H9 (cell line): ENCODE results near the gene ALPG. TPM values are rescaled to one million over a fixed set of nuclear protein-coding genes. Genes with fewer than 3 reads are reported as not detected.

Source experiments
- DNase-seq: peaks from one replicate; pipeline ENCODE4 v3.0.0-alpha.2; 2017
- H2AFZ ChIP-seq: one replicate; pipeline ENCODE4 v1.6.1; 2013; ENCODE audit warnings: mild to moderate bottlenecking, low read length, control low read depth, moderate library complexity
- H2AK5ac ChIP-seq: 2 replicates; pipeline ENCODE4 v1.6.1; 2013; ENCODE audit warnings: low read length, control low read depth, mixed read lengths; ENCODE audit not compliant: insufficient read length
- H2BK120ac ChIP-seq: one replicate; pipeline ENCODE4 v1.6.1; 2013; ENCODE audit warnings: low read depth, mild to moderate bottlenecking, low read length, control low read depth, inconsistent platforms; ENCODE audit not compliant: poor library complexity, severe bottlenecking
- H2BK12ac ChIP-seq: 2 replicates; pipeline ENCODE4 v1.6.1; 2013; ENCODE audit warnings: low read length, control low read depth, mixed read lengths, low read depth; ENCODE audit not compliant: insufficient read length
- H2BK15ac ChIP-seq: 2 replicates; pipeline ENCODE4 v1.6.1; 2013; ENCODE audit warnings: low read depth, low read length, control low read depth
- H2BK20ac ChIP-seq: one replicate; pipeline ENCODE4 v1.6.1; 2013; ENCODE audit warnings: low read depth, mild to moderate bottlenecking, low read length, control low read depth, inconsistent platforms; ENCODE audit not compliant: poor library complexity, severe bottlenecking
- H2BK5ac ChIP-seq: 2 replicates; pipeline ENCODE4 v1.6.1; 2013; ENCODE audit warnings: low read length, control low read depth, mixed read lengths; ENCODE audit not compliant: insufficient read length
- H3K14ac ChIP-seq: 2 replicates; pipeline ENCODE4 v1.6.1; 2013; ENCODE audit warnings: low read length, control low read depth; ENCODE audit not compliant: insufficient read depth
- H3K18ac ChIP-seq: 2 replicates; pipeline ENCODE4 v1.6.1; 2013; ENCODE audit warnings: low read depth, mild to moderate bottlenecking, mixed read lengths, low read length, control low read depth; ENCODE audit not compliant: insufficient read length
- H3K23ac ChIP-seq: 2 replicates; pipeline ENCODE4 v1.6.1; 2013; ENCODE audit warnings: low read length, control low read depth, mixed read lengths, low read depth; ENCODE audit not compliant: insufficient read length
- H3K23me2 ChIP-seq: 2 replicates; pipeline ENCODE4 v1.6.1; 2013; ENCODE audit warnings: low read depth, mild to moderate bottlenecking, mixed read lengths, low read length, control low read depth; ENCODE audit not compliant: insufficient read length, poor library complexity, severe bottlenecking
- H3K27ac ChIP-seq: 2 replicates; pipeline ENCODE4 v1.5.1; 2013; ENCODE audit warnings: low read length, control low read depth, mixed read lengths, low read depth; ENCODE audit not compliant: insufficient read length
- H3K27me3 ChIP-seq: 2 replicates; pipeline ENCODE4 v1.6.1; 2013; ENCODE audit warnings: low read length, control low read depth, inconsistent platforms; ENCODE audit not compliant: insufficient read depth
- H3K4ac ChIP-seq: 2 replicates; pipeline ENCODE4 v1.6.1; 2013; ENCODE audit warnings: low read depth, mild to moderate bottlenecking, control low read depth, inconsistent platforms, low read length, moderate library complexity
- H3K4me1 ChIP-seq: 2 replicates; pipeline ENCODE4 v1.6.1; 2013; ENCODE audit warnings: low read length, control low read depth, inconsistent platforms; ENCODE audit not compliant: insufficient read depth
- H3K4me2 ChIP-seq: 2 replicates; pipeline ENCODE4 v1.6.1; 2013; ENCODE audit warnings: low read length, control low read depth, mixed read lengths; ENCODE audit not compliant: insufficient read length, insufficient read depth
- H3K56ac ChIP-seq: 2 replicates; pipeline ENCODE4 v1.6.1; 2013; ENCODE audit warnings: low read depth, mild to moderate bottlenecking, mixed read lengths, low read length, control low read depth; ENCODE audit not compliant: insufficient read length
- H3K79me1 ChIP-seq: 2 replicates; pipeline ENCODE4 v1.6.1; 2013; ENCODE audit warnings: low read depth, mild to moderate bottlenecking, moderate library complexity, low read length, control low read depth, inconsistent platforms; ENCODE audit not compliant: insufficient read depth, poor library complexity, severe bottlenecking
- H3K79me2 ChIP-seq: 2 replicates; pipeline ENCODE4 v1.6.1; 2013; ENCODE audit warnings: low read length, control low read depth, inconsistent platforms; ENCODE audit not compliant: insufficient read depth
- H3K9ac ChIP-seq: 2 replicates; pipeline ENCODE4 v1.6.1; 2013; ENCODE audit warnings: low read length, control low read depth, mixed read lengths; ENCODE audit not compliant: insufficient read length; ENCODE audit errors: extremely low read depth
- H3K9me3 ChIP-seq: one replicate; pipeline ENCODE4 v1.6.1; 2013; ENCODE audit warnings: low read depth, low read length, inconsistent platforms; ENCODE audit not compliant: control insufficient read depth
- H3T11ph ChIP-seq: one replicate; pipeline ENCODE4 v1.6.1; 2013; ENCODE audit warnings: mild to moderate bottlenecking, low read length, control low read depth, inconsistent platforms
- H4K20me1 ChIP-seq: one replicate; pipeline ENCODE4 v1.6.1; 2013; ENCODE audit not compliant: control insufficient read depth, insufficient read length, insufficient read depth
- H4K5ac ChIP-seq: 2 replicates; pipeline ENCODE4 v1.6.1; 2013; ENCODE audit warnings: low read depth, mild to moderate bottlenecking, mixed read lengths, low read length, control low read depth; ENCODE audit not compliant: insufficient read length
- H4K8ac ChIP-seq: replicated peaks from 2 replicates; pipeline ENCODE4 v1.6.1; 2013; ENCODE audit warnings: low read length, control low read depth, mixed read lengths, low read depth; ENCODE audit not compliant: insufficient read length
- H4K91ac ChIP-seq: 2 replicates; pipeline ENCODE4 v1.6.1; 2013; ENCODE audit warnings: low read depth, mild to moderate bottlenecking, moderate library complexity, mixed read lengths, low read length, control low read depth; ENCODE audit not compliant: insufficient read length
- H3K27ac Mint-ChIP-seq, 3 experiments: 2 replicates in 2 of 3; 3 replicates in 1 of 3; pipeline ENCODE4 v1.8.0; 2020 to 2021; ENCODE audit warnings: mixed read lengths in 3 of 3, mild to moderate bottlenecking in 1 of 3, moderate library complexity in 1 of 3
- H3K27me3 Mint-ChIP-seq: 2 replicates; pipeline ENCODE4 v1.8.0; 2021; ENCODE audit warnings: low read depth, mild to moderate bottlenecking, moderate library complexity, mixed read lengths
- H3K36me3 Mint-ChIP-seq, 3 experiments: 2 replicates in 2 of 3; 3 replicates in 1 of 3; pipeline ENCODE4 v1.8.0; 2020 to 2021; ENCODE audit warnings: low read depth in 3 of 3, mixed read lengths in 3 of 3; ENCODE audit not compliant: insufficient read depth in 1 of 3
- H3K4me1 Mint-ChIP-seq, 2 experiments: 2 replicates each; pipeline ENCODE4 v1.8.0; 2020; ENCODE audit warnings: mixed read lengths in 2 of 2
- H3K4me3 Mint-ChIP-seq, 2 experiments: 2 replicates in 1 of 2; 3 replicates in 1 of 2; pipeline ENCODE4 v1.8.0; 2020 to 2021; ENCODE audit warnings: mild to moderate bottlenecking in 2 of 2, mixed read lengths in 2 of 2, moderate library complexity in 1 of 2
- H3K9me3 Mint-ChIP-seq, 2 experiments: 2 replicates in 1 of 2; 3 replicates in 1 of 2; pipeline ENCODE4 v1.8.0; 2020; ENCODE audit warnings: mild to moderate bottlenecking in 2 of 2, mixed read lengths in 2 of 2, moderate library complexity in 1 of 2
- CTCF ChIP-seq: fragments of 200-600 bp; sonication (generic); conservative IDR thresholded peaks from 3 replicates; pipeline ENCODE4 v1.8.0; 2021; ENCODE audit warnings: antibody characterized with exemption, mild to moderate bottlenecking
- WGBS: extraction: QIAGEN DNeasy Blood & Tissue Kit; methylation state at CpG from one replicate; pipeline ENCODE4 v1.1.7; 2013; ENCODE audit warnings: missing lambda C conversion rate, low lambda C conversion rate, mixed read lengths; ENCODE audit not compliant: insufficient read length; ENCODE audit errors: extremely low coverage; 5-methylcytosine and 5-hydroxymethylcytosine counted together
- total RNA-seq: library from RNA; stranded (reverse); gene quantifications from 2 replicates; pipeline ENCODE4 v1.2.1, GENCODE V29; 2021

The ALPG gene
- total RNA-seq, 1 experiment from 2014 or later: 1.3 TPM

- no CpG with 5 or more reads among the region's 18 CpGs for WGBS
- peaks cover 8% of the 10 kb centered on the region for H3K27me3 Mint-ChIP-seq
These were observed 34.1 kb upstream of the ALPG start for GRCh38 chr2:232372231-232373208.

More at GRCh38 chr2:232372231-232373208, 34.1 kb upstream of the ALPG start:
- Histone ChIP-seq H3K79me2 (no peaks in the 10 kb centered on the region), H2BK12ac (no peak overlapping the region), H4K8ac (no peak overlapping the region), H4K5ac (no peak overlapping the region), H2BK20ac (no peak overlapping the region), H2BK15ac (no peak overlapping the region), H3K4me2 (no peak overlapping the region), H3K23ac (no peak overlapping the region), H3T11ph (no peak overlapping the region), H3K23me2 (no peaks in the 10 kb centered on the region), H3K56ac (no peak overlapping the region), H3K9ac (no peak overlapping the region), H2AFZ (no peak overlapping the region), H3K4me1 (peaks cover 2% of the 10 kb centered on the region; the same call in 1 of the 2 replicates), H4K20me1 (no peaks in the 10 kb centered on the region), H3K14ac (no peak overlapping the region), H3K4ac (no peak overlapping the region), H4K91ac (no peak overlapping the region), H3K18ac (no peak overlapping the region), H3K27me3 (no peaks in the 10 kb centered on the region), H3K79me1 (no peaks in the 10 kb centered on the region), H3K27ac (no peak overlapping the region), H2AK5ac (peak overlapping the region; percentile 2), H3K9me3 (no peaks in the 10 kb centered on the region), H2BK120ac (no peak overlapping the region), H2BK5ac (no peak overlapping the region)
- Mint-ChIP-seq H3K4me1 (peaks cover 27 to 44% of the 10 kb centered on the region in 2 experiments), H3K27ac (no peak overlapping the region; a peak in 1 of 7 replicates), H3K9me3 (no peaks in the 10 kb centered on the region), H3K4me3 (no peak overlapping the region), H3K36me3 (peaks cover 0 to 2% (median 0%) of the 10 kb centered on the region in 3 experiments; a peak in 2 of 7 replicates)
- no peak for DNase-seq
- no peak for TF ChIP-seq CTCF
